Left lobe of liver (tissue), 2 donors: ENCODE results near the gene ACADS. TPM values are rescaled to one million over a fixed set of nuclear protein-coding genes. Genes with fewer than 3 reads are reported as not detected.

Source experiments
- ATAC-seq: fragments of 200-7000 bp; cut with Tn5 transposase; one replicate; pipeline ENCODE4 v1.9.1; 2020; ENCODE audit warnings: mild to moderate bottlenecking, moderate library complexity
- DNase-seq: peaks from one replicate; pipeline ENCODE4 v3.0.0-alpha.2; 2020; ENCODE audit warnings: low spot score
- total RNA-seq: library from RNA; stranded (reverse); gene quantifications from one replicate; pipeline ENCODE4 v1.2.1, GENCODE V29; 2021
- donor health status: DM: no; HTN: no; CAD: no; lungs with moderate emphysema.
- donor health status: DM: no; HTN: yes; CAD: no.

Gene ACADS
- total RNA-seq, 1 donor from 2014 or later: 198 TPM

GRCh38 chr12:120750806-120751205, 25.2 kb downstream of the ACADS start:
- DNase-seq (no peak), ATAC-seq (no peak)

GRCh38 chr12:120751389-120751788, 25.8 kb downstream of the ACADS start:
- no peak for DNase-seq
- ATAC-seq: no peak

DNA sequence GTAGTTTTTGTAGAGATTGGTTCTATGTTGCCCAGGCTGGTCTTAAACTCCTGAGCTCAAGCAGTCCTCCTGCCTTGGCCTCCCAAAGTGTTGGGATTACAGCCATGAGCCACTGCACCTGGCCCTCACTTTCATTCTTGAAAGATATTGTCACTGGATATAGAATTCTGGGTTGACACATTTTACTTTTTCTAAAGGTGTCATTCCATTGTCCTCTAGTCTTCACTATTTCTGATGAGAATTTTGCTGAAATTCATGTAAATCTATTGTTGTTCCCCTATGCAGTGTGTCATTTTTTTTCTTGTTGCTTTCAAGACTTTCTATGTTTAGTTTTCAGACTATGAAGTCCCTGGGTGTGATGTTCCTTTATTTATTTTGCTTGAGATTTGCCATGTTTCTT, 29.2 kb downstream of the ACADS start:
- DNase-seq (no peak), ATAC-seq (no peak)

DNA sequence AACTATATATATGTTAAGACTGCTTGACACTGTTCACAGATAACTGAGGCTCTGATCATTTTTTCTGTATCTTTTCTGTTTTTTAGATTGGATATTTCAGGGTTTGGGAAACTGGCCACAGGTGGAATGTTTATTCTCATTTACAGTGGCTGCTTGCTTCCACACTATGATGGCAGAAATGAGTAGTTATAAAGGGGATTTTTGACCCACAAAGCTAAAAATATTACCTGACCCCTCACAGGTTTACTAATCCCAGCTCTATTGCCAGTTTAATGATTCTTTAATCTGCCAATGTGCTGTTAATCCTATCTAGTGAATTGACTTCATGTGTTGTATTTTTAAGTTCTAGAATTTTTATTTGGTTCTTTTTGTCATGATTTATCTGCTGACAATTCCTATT, 29.6 kb downstream of the ACADS start:
- ATAC-seq (no peak), DNase-seq (no peak)

- ATAC-seq (no peak), DNase-seq (no peak)
Measured at GRCh38 chr12:120757226-120757742, 31.7 kb downstream of the ACADS start.

DNA sequence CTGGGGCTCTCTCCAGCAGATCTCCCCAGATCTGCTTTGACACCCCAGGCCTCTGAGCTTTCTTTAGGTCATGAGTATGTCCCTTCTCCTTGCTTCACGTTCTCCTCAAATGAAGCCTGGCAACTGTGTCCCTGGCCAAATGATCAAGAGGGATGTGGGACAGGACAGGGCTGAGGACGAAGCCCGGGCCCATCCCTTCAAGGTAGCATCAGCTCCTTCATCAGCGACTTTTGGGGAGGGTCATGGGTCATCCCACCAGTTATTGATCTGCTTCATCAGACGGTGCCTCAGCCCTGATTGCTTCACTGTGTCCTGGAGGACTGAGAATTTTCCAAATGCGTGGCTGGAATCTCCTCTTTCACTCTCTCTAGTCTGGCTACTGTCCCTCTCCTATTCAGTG, 32.3 kb downstream of the ACADS start:
- ATAC-seq (peak; percentile 33), DNase-seq (no peak)

DNA sequence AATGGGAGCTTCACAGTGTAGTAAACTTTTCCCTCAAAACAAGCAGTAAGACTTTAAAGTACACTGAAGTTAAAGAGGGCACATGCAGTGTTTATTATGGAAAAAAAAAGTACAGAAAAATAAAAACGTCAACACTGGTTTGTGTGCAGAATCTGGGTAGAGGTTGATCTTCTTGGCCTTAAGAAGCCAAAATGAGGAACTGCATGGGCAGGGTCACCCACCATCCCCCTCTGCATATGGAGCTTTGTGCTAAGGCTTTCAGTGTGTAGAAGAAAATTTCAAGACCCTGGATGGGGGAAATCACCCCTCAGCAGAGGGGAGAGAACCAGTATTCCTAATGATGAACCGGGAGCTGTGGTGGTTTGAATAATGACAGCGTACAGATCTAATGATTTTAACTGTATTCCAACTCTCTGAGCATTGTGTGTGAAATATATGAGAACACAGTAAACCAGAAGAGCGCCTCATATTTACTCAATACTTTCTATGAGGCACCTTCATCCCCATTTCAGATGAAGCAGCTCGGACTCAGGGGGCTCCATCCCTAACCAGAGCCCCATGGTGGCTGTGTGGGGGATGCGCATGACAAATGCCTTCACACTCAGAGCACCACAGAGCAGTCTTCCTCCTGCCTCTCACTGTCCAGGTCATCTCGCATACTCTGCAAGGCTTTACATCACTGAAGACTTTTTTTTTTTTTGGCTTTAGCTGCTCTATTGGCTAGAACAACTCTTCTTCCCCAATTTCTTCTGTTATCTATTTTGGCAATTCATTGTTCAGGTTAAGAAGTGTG, 33.4 kb downstream of the ACADS start:
- ATAC-seq: no peak
- no peak for DNase-seq

DNA sequence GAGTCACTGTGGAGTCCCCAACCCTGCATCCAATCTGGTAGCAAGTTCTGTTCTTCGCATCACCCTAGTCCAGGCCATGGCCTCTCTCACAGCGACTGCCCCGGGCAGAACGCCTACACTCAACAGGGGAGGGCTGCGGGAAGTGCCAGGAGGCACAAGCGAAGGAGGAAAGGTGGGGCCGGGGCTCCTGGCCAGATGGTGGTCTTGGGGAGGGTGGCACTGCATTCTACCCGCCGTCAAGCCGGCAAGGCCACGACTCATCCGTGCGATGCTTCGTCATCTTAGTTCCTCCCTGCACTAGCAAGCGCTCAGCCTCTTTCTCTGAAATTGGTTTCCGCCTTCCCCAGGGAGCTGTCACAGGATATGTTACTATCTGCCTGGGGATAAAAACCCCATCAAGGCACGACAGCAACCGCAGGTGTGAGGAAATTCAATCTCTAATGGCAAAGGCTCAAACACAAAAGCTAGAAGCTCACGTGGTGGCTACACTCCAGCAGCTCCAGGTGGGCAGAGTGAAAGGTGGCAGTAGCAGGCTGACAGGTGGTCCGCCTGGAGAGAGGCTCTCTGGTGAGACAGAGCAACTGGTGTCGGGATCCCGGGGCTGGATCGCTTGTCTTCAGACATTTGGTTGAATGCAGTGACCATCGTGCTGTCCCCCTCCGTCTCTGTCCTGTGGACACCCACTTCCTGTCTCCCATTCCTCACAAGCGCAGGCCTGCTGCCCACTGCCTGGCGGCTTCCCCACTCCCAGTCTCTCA, 34.1 kb downstream of the ACADS start:
- ATAC-seq: no peak
- DNase-seq: no peak

DNA sequence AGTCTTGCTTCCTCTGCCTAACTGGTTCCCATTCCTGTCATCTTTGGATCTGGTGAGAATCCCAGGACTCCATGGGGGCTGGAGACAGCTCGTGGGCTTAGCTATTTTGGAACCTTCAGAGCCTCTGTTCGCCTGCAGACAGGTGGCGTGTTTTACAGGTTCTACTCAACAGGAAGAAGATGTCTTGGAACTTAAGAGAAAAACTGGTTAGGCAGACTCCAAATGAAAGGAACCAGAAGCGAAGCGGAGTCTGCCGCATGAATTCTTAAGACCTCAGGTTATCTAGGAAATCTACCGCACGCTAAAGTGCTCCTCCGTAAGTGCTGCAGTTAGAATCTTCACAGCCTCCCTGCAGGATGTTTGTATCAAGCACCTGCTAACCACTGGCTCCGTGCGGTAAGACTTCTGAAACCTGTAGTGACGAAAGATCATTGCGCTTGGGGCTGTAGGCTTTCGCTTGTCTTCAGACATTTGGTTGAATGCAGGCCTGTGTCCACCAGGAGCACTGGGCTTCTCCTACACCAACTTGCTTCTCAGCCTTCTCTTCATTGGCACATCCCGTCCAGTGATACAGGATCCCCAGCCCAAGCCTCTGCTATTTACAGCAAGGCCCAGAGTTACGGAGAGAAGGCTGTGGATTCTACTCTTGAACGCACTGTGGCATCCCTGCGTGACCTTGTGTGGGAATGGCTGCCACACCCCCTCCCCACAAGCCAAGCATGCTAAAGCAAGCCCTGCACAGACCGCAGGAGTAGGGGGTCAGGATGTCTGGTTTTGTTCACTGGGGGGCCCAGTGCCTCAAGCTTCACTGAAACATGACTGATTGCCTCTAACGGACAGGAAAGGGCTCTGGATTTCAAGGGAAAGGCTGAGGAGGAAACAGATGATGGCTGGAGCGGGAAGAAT, 35.0 kb downstream of the ACADS start:
- DNase-seq (no peak), ATAC-seq (no peak)

- ATAC-seq: no peak
- DNase-seq: peak; percentile 18
Measured at GRCh38 chr12:120761519-120761934, 35.9 kb downstream of the ACADS start.

GRCh38 chr12:120762086-120762485, 36.5 kb downstream of the ACADS start:
- DNase-seq: peak; percentile 3

DNA sequence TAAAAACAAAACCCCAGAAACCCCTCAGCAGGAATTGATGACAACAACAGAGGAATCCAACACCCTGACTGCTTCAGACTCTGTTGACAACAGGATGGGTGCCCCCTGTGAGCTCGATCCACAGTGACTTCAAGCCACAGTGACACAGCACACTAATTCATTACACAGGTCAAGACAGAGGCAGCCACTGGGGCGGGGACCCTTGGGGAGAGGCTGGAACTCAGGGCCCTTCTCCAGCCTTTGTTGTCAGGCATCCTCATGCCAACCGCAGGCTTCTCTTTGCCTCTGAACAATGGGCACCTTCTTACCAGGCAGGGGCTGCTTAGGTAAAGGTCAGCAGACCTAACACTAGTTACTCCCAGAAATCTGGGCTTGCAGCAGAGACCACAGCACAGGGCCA, 37.6 kb downstream of the ACADS start:
- no peak for ATAC-seq

More at GRCh38 chr12:120762086-120762485, 36.5 kb downstream of the ACADS start:
- no peak for ATAC-seq

GRCh38 chr12:120764816-120765215, 39.2 kb downstream of the ACADS start:
- no peak for ATAC-seq
- no peak for DNase-seq

More for the DNA sequence above, 37.6 kb downstream of the ACADS start:
- DNase-seq: no peak

- ATAC-seq: no peak
- DNase-seq: no peak
Measured at GRCh38 chr12:120766566-120766965, 40.9 kb downstream of the ACADS start.

GRCh38 chr12:120767071-120768024, 41.7 kb downstream of the ACADS start:
- no peak for ATAC-seq
- DNase-seq: no peak

GRCh38 chr12:120771097-120771496, 45.5 kb downstream of the ACADS start:
- DNase-seq (no peak), ATAC-seq (no peak)

DNA sequence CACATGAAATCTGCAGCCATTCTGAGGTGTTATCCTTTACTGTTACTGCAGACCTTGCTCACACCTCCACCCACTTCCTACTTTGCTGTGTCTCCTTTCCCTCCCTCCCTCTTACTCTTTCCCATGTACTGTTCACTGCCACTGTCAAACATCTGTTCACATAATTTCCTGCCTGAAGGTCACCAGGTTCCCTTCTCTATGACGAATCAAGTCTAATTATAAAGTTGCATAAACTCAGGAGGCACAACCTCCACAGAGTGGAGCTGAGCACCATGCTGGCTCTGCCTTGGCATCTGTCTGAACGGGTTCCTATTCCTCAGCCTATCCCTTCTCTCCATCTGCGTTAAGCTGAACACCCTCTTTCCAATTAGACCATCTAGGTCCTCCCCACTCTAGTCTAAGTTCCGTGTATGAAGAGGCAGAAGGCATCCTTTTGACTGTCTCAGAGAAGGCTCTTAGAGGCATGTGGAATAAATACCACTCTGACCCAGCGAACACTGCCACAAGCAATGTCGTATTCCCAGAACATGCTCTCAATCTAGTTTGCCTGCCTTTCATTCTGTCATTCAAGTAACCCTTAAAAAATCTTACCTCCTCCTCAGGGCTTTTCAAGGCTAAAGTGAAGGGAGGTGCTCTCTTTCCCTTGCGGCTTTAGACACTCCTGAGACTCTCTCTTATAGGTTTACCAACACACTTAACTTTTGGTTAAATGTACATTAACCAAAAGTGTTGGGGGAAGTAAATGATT, 48.7 kb downstream of the ACADS start:
- DNase-seq (no peak), ATAC-seq (no peak)

GRCh38 chr12:120775862-120776552, 50.4 kb downstream of the ACADS start:
- ATAC-seq (no peak), DNase-seq (no peak)
